Measurements from ENCODE around the gene ACBD4.

Gene ACBD4

DNA sequence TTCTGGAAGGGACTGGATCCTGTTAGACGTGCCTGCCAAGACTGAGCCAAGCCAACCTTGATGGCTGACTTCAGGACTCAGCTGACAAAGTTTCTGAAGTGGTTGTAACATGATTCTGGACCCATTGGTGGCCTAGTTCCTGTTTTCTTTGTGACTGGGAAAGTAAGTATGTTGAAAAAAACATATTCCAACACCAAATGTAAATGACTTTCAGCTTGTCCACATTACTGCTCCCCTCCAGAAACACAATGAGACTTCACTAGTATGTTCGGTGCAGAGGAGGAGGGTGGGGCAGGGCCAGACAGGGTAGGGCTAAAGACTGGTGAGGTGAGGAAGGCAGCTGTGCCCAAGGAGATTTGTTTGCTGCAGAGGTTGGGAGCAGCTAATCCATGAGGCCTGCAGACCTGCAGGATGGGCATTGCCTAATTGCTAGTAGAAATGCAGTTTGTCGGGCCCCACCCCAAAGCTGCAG lies 47.9 kb upstream of the ACBD4 start:
- H3K27ac ChIP-seq (ENCODE audit: low read depth, low read length), result no peak overlapping the region
- H3F3A ChIP-seq (ENCODE audit: control insufficient read depth, insufficient read depth), result no peaks in the 10 kb centered on the region; the same call in 1 of the 2 replicates
- peaks cover 75% of the 10 kb centered on the region for H3K36me3 ChIP-seq (ENCODE audit: control insufficient read depth, low read length)
- H4K20me1 ChIP-seq (ENCODE audit: control insufficient read depth, insufficient read depth, low read depth, low read length), result no peaks in the 10 kb centered on the region
- no peaks in the 10 kb centered on the region for H3K79me2 ChIP-seq (ENCODE audit: control insufficient read depth, low read length)
- no peaks in the 10 kb centered on the region for H3K27me3 ChIP-seq (ENCODE audit: control insufficient read depth, low read length)
- H3K9me3 ChIP-seq (ENCODE audit: control insufficient read depth, insufficient read depth, low read length), result no peaks in the 10 kb centered on the region
- H3K9me2 ChIP-seq (replicated peaks; ENCODE audit: control insufficient read depth, low read length), result no peaks in the 10 kb centered on the region
- TF ChIP-seq CTCF (IDR thresholded peaks at IDR 0.05; ENCODE audit: low read depth, low read length, poor library complexity, severe bottlenecking) (no peak), EZH2phosphoT487 (IDR thresholded peaks at IDR 0.05; ENCODE audit: borderline replicate concordance, low read length) (no peak)
- H3K4me1 ChIP-seq (ENCODE audit: control insufficient read depth, low read length), result no peaks in the 10 kb centered on the region
- H3K4me3 ChIP-seq (ENCODE audit: low read length), result no peak overlapping the region
- no peak overlapping the region for H3K4me2 ChIP-seq (ENCODE audit: low read length)

DNA sequence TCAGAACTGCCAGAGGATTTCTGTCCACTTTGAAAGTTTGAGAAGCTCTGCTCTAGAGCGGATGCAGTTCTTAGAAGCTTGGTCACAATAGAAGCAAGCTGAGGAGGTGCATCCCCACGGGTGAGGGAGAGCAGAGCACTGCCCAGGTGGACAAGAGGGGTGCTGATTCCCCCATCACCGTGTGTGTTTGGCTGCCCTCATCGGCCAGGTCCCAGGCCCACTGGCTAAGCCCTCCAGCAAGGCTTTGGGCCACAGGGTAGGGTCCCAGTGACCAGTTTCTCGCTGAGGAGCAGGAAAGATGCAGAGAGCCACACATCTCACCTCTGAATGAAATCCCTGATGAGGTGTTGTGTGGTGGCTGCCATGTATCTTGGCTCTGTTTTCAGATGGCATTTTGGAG lies 47.5 kb upstream of the ACBD4 start:
- TF ChIP-seq CTCF (IDR thresholded peaks at IDR 0.05; ENCODE audit: low read depth, low read length, poor library complexity, severe bottlenecking) (no peak), EZH2phosphoT487 (IDR thresholded peaks at IDR 0.05; ENCODE audit: borderline replicate concordance, low read length) (no peak)
- Histone ChIP-seq H4K20me1 (ENCODE audit: control insufficient read depth, insufficient read depth, low read depth, low read length) (no peaks in the 10 kb centered on the region), H3K27ac (ENCODE audit: low read depth, low read length) (no peak overlapping the region), H3K9me2 (replicated peaks; ENCODE audit: control insufficient read depth, low read length) (no peaks in the 10 kb centered on the region), H3K79me2 (ENCODE audit: control insufficient read depth, low read length) (no peaks in the 10 kb centered on the region), H3K4me1 (ENCODE audit: control insufficient read depth, low read length) (no peaks in the 10 kb centered on the region), H3F3A (ENCODE audit: control insufficient read depth, insufficient read depth) (peaks cover 3% of the 10 kb centered on the region; the same call in 1 of the 2 replicates), H3K4me3 (ENCODE audit: low read length) (no peak overlapping the region), H3K4me2 (ENCODE audit: low read length) (no peak overlapping the region), H3K9me3 (ENCODE audit: control insufficient read depth, insufficient read depth, low read length) (no peaks in the 10 kb centered on the region), H3K36me3 (ENCODE audit: control insufficient read depth, low read length) (peaks cover 77% of the 10 kb centered on the region), H3K27me3 (ENCODE audit: control insufficient read depth, low read length) (no peaks in the 10 kb centered on the region)

GRCh38 chr17:45088741-45089140 lies 46.7 kb upstream of the ACBD4 start:
- Histone ChIP-seq H3K9me3 (ENCODE audit: control insufficient read depth, insufficient read depth, low read length) (no peaks in the 10 kb centered on the region), H3K27ac (ENCODE audit: low read depth, low read length) (no peak overlapping the region), H3K27me3 (ENCODE audit: control insufficient read depth, low read length) (no peaks in the 10 kb centered on the region), H3K36me3 (ENCODE audit: control insufficient read depth, low read length) (peaks cover 79% of the 10 kb centered on the region), H3K9me2 (replicated peaks; ENCODE audit: control insufficient read depth, low read length) (no peaks in the 10 kb centered on the region), H3K4me2 (ENCODE audit: low read length) (no peak overlapping the region), H3K79me2 (ENCODE audit: control insufficient read depth, low read length) (no peaks in the 10 kb centered on the region), H3K4me3 (ENCODE audit: low read length) (no peak overlapping the region), H4K20me1 (ENCODE audit: control insufficient read depth, insufficient read depth, low read depth, low read length) (no peaks in the 10 kb centered on the region), H3K4me1 (ENCODE audit: control insufficient read depth, low read length) (no peaks in the 10 kb centered on the region), H3F3A (ENCODE audit: control insufficient read depth, insufficient read depth) (peaks cover 3% of the 10 kb centered on the region; the same call in 1 of the 2 replicates)
- TF ChIP-seq EZH2phosphoT487 (IDR thresholded peaks at IDR 0.05; ENCODE audit: borderline replicate concordance, low read length) (no peak), CTCF (IDR thresholded peaks at IDR 0.05; ENCODE audit: low read depth, low read length, poor library complexity, severe bottlenecking) (no peak)

Measured in DOHH2 (cell line).